Stimulated activated CD8-positive, alpha-beta memory T cell treated with anti-CD3 and anti-CD28 coated beads, Interleukin-4, amount 100 ng/mL, for 48 hours (primary cell): ENCODE data around the gene INSYN2B.

Experiments
- DNase-seq: peaks from one replicate; pipeline ENCODE4 v3.0.0-alpha.2; 2020

Gene INSYN2B

GRCh38 chr5:169881702-169882303, 98.5 kb downstream of the INSYN2B start:
- no peak for DNase-seq

GRCh38 chr5:169880785-169881184, 99.5 kb downstream of the INSYN2B start:
- DNase-seq: no peak

- DNase-seq: no peak
Measured at GRCh38 chr5:169880012-169880663, 100.2 kb downstream of the INSYN2B start.

- no peak for DNase-seq
Measured at GRCh38 chr5:169876386-169876785, 103.9 kb downstream of the INSYN2B start.

GRCh38 chr5:169875731-169876130, 104.6 kb downstream of the INSYN2B start:
- no peak for DNase-seq

GRCh38 chr5:169875091-169875728, 105.1 kb downstream of the INSYN2B start:
- DNase-seq: no peak

GRCh38 chr5:169874621-169875020, 105.7 kb downstream of the INSYN2B start:
- no peak for DNase-seq

- DNase-seq: no peak
Measured at GRCh38 chr5:169873642-169874041, 106.7 kb downstream of the INSYN2B start.

GRCh38 chr5:169871826-169872490, 108.3 kb downstream of the INSYN2B start:
- DNase-seq: no peak

- no peak for DNase-seq
Measured at GRCh38 chr5:169870211-169870610, 110.1 kb downstream of the INSYN2B start.

GRCh38 chr5:169869066-169869465, 111.2 kb downstream of the INSYN2B start:
- DNase-seq: no peak

GRCh38 chr5:169867347-169867746, 112.9 kb downstream of the INSYN2B start:
- no peak for DNase-seq

GRCh38 chr5:169864483-169864882, 115.8 kb downstream of the INSYN2B start:
- no peak for DNase-seq

GRCh38 chr5:169862391-169862811, 117.9 kb downstream of the INSYN2B start:
- no peak for DNase-seq

GRCh38 chr5:169861934-169862333, 118.4 kb downstream of the INSYN2B start:
- DNase-seq: no peak

- DNase-seq: no peak
Measured at GRCh38 chr5:169861433-169861832, 118.9 kb downstream of the INSYN2B start.

GRCh38 chr5:169860585-169860984, 119.7 kb downstream of the INSYN2B start:
- no peak for DNase-seq

GRCh38 chr5:169856571-169856970, 123.7 kb downstream of the INSYN2B start:
- no peak for DNase-seq

- DNase-seq: no peak
Measured at GRCh38 chr5:169851321-169851850, 128.9 kb downstream of the INSYN2B start.

GRCh38 chr5:169850409-169850808, 129.9 kb downstream of the INSYN2B start:
- DNase-seq: no peak

- no peak for DNase-seq
Measured at GRCh38 chr5:169848792-169849191, 131.5 kb downstream of the INSYN2B start.

- no peak for DNase-seq
Measured at GRCh38 chr5:169848271-169848670, 132.0 kb downstream of the INSYN2B start.

GRCh38 chr5:169847519-169847918, 132.8 kb downstream of the INSYN2B start:
- DNase-seq: no peak

GRCh38 chr5:169842699-169843098, 137.6 kb downstream of the INSYN2B start:
- no peak for DNase-seq
